ENCODE results near the gene RIC3.

The RIC3 gene

GRCh38 chr11:8071616-8072581, 96.9 kb downstream of the RIC3 start:
- DNase-seq (ENCODE audit: extremely low spot score, insufficient read length, low read depth) (no peak), FAIRE-seq (no peak)

GRCh38 chr11:8070417-8071115, 98.3 kb downstream of the RIC3 start:
- FAIRE-seq: peak; percentile 66
- no peak for DNase-seq (ENCODE audit: extremely low spot score, insufficient read length, low read depth)

GRCh38 chr11:8069771-8070170, 99.1 kb downstream of the RIC3 start:
- FAIRE-seq (no peak), DNase-seq (ENCODE audit: extremely low spot score, insufficient read length, low read depth) (no peak)

GRCh38 chr11:8068605-8069221, 100.1 kb downstream of the RIC3 start:
- DNase-seq (ENCODE audit: extremely low spot score, insufficient read length, low read depth) (no peak), FAIRE-seq (no peak)

- FAIRE-seq: no peak
- no peak for DNase-seq (ENCODE audit: extremely low spot score, insufficient read length, low read depth)
Observed at GRCh38 chr11:8067929-8068575, 100.8 kb downstream of the RIC3 start.

GRCh38 chr11:8067567-8067928, 101.3 kb downstream of the RIC3 start:
- FAIRE-seq: no peak
- DNase-seq (ENCODE audit: extremely low spot score, insufficient read length, low read depth): no peak

GRCh38 chr11:8066911-8067455, 101.8 kb downstream of the RIC3 start:
- no peak for DNase-seq (ENCODE audit: extremely low spot score, insufficient read length, low read depth)
- no peak for FAIRE-seq

- DNase-seq (ENCODE audit: extremely low spot score, insufficient read length, low read depth) (no peak), FAIRE-seq (no peak)
Observed at GRCh38 chr11:8066036-8066910, 102.6 kb downstream of the RIC3 start.

- DNase-seq (ENCODE audit: extremely low spot score, insufficient read length, low read depth) (no peak), FAIRE-seq (no peak)
Observed at GRCh38 chr11:8065031-8065430, 103.8 kb downstream of the RIC3 start.

- FAIRE-seq (no peak), DNase-seq (ENCODE audit: extremely low spot score, insufficient read length, low read depth) (no peak)
Observed at GRCh38 chr11:8063324-8063723, 105.5 kb downstream of the RIC3 start.

GRCh38 chr11:8062781-8063257, 106.0 kb downstream of the RIC3 start:
- FAIRE-seq (no peak), DNase-seq (ENCODE audit: extremely low spot score, insufficient read length, low read depth) (no peak)

GRCh38 chr11:8061555-8062428, 107.0 kb downstream of the RIC3 start:
- DNase-seq (ENCODE audit: extremely low spot score, insufficient read length, low read depth) (no peak), FAIRE-seq (no peak)

GRCh38 chr11:8060801-8061554, 107.8 kb downstream of the RIC3 start:
- FAIRE-seq (no peak), DNase-seq (ENCODE audit: extremely low spot score, insufficient read length, low read depth) (no peak)

- no peak for FAIRE-seq
- no peak for DNase-seq (ENCODE audit: extremely low spot score, insufficient read length, low read depth)
Observed at GRCh38 chr11:8060146-8060719, 108.6 kb downstream of the RIC3 start.

- FAIRE-seq (no peak), DNase-seq (ENCODE audit: extremely low spot score, insufficient read length, low read depth) (no peak)
Observed at GRCh38 chr11:8059571-8060011, 109.2 kb downstream of the RIC3 start.

- DNase-seq (ENCODE audit: extremely low spot score, insufficient read length, low read depth) (no peak), FAIRE-seq (no peak)
Observed at GRCh38 chr11:8059030-8059429, 109.8 kb downstream of the RIC3 start.

- FAIRE-seq: no peak
- no peak for DNase-seq (ENCODE audit: extremely low spot score, insufficient read length, low read depth)
Observed at GRCh38 chr11:8058216-8058615, 110.6 kb downstream of the RIC3 start.

Data from GM18507 (cell line).